Naive B cell (primary cell): ENCODE measurements around the gene TTLL11. TPM values are rescaled to one million over a fixed set of nuclear protein-coding genes. Genes with fewer than 3 reads are reported as not detected.
"Not testable (repeated sequence)": the region's sequence is repeated elsewhere in the genome, so short reads cannot be mapped to it uniquely, and the experiment has no call there.

Experiments used
- ATAC-seq, 2 donors: fragments of 150-1000 bp; cut with Tn5 transposase; 2 replicates each; pipeline ENCODE4 v1.10.0; 2021; ENCODE audit warnings: low read depth in 2 of 2, mild to moderate bottlenecking in 2 of 2, moderate library complexity in 2 of 2
- DNase-seq: peaks from one replicate; pipeline ENCODE4 v3.0.0; 2022
- H3K27ac Mint-ChIP-seq, 6 donors: one replicate each; pipeline ENCODE4 v1.8.0; 2020 to 2022; ENCODE audit warnings: mild to moderate bottlenecking in 6 of 6, mixed read lengths in 6 of 6, moderate library complexity in 5 of 6, inconsistent platforms in 2 of 6
- H3K27me3 Mint-ChIP-seq, 3 donors: one replicate each; pipeline ENCODE4 v1.8.0; 2021 to 2022; ENCODE audit warnings: mixed read lengths in 3 of 3, mild to moderate bottlenecking in 1 of 3
- H3K36me3 Mint-ChIP-seq, 2 donors: one replicate each; pipeline ENCODE4 v1.8.0; 2020 to 2022; ENCODE audit warnings: mixed read lengths in 2 of 2, inconsistent platforms in 1 of 2, mild to moderate bottlenecking in 1 of 2
- H3K4me1 Mint-ChIP-seq, 3 donors: one replicate each; pipeline ENCODE4 v1.8.0; 2020 to 2022; ENCODE audit warnings: mixed read lengths in 3 of 3, inconsistent platforms in 1 of 3, mild to moderate bottlenecking in 1 of 3, moderate library complexity in 1 of 3
- H3K4me3 Mint-ChIP-seq, 8 donors: one replicate each; pipeline ENCODE4 v1.8.0; 2020 to 2022; ENCODE audit warnings: mild to moderate bottlenecking in 8 of 8, mixed read lengths in 8 of 8, moderate library complexity in 8 of 8, inconsistent platforms in 2 of 8
- H3K9me3 Mint-ChIP-seq, 7 donors: one replicate each; pipeline ENCODE4 v1.8.0; 2020 to 2022; ENCODE audit warnings: mixed read lengths in 7 of 7, mild to moderate bottlenecking in 5 of 7, inconsistent platforms in 2 of 7, moderate library complexity in 1 of 7
- polyA plus RNA-seq, 6 donors: library from polyadenylated mRNA; unstranded; fragments of 300-500 nt; fragmentation: Illumina TruSeq; gene quantifications; one replicate each; pipeline ENCODE4 v1.2.3, GENCODE V29; 2021; ENCODE audit warnings: low read depth in 6 of 6

Gene TTLL11
- polyA plus RNA-seq, 6 donors from 2014 or later, result 3.3 to 10.9 (median 5.1) TPM

DNA sequence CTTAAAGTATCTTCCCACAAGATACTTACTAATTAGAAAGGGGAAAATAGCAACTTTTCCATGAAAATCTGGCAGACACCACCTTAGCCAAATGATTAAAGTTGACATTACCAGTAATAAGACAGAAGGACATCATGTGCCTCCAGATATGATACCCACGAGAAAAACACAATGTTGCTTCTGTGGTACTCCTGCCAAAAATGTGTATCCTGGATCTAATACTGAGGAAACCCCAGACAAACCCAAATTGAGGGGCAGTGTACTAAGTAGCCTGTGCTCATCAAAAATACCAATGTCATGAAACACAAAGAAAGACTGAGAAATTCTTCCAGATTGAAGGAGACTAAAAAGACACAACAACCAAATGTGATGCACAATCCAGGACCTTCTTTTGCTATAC, 85.3 kb downstream of the TTLL11 start:
- Mint-ChIP-seq H3K9me3 (no peaks in the 10 kb centered on the region), H3K4me1 (peaks cover 0 to 3% (median 0%) of the 10 kb centered on the region in 3 donors), H3K4me3 (no peak overlapping the region), H3K27ac (no peak overlapping the region), H3K27me3 (no peaks in the 10 kb centered on the region), H3K36me3 (no peaks in the 10 kb centered on the region)
- DNase-seq (no peak), ATAC-seq (no peak)

GRCh38 chr9:122005597-122005996, 87.5 kb downstream of the TTLL11 start:
- no peak overlapping the region for H3K4me3 Mint-ChIP-seq
- H3K27ac Mint-ChIP-seq, result no peak overlapping the region
- DNase-seq (no peak), ATAC-seq (no peak)
- no peaks in the 10 kb centered on the region for H3K27me3 Mint-ChIP-seq
- H3K9me3 Mint-ChIP-seq, result no peaks in the 10 kb centered on the region
- H3K4me1 Mint-ChIP-seq, result peaks cover 0 to 3% (median 0%) of the 10 kb centered on the region in 3 donors
- H3K36me3 Mint-ChIP-seq, result no peaks in the 10 kb centered on the region

DNA sequence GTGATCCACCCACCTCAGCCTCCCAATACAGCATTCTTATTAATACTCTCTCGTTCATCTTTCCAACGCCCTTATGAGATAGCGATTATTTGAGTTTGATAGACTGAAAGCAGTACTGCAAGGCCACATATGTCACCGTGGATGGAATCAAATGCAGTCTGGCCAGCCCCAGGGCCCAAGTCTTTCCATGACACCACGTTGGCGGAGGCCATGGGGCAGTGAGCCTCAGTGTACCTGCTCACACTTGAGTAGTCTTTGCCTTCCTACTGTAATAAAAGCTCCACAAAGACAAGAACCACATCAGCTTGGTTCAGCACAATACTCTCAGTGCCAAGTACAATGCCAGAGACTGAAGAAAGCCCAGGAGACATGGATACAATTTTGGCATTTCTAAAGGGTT, 88.5 kb downstream of the TTLL11 start:
- ATAC-seq (no peak), DNase-seq (no peak)
- no peak overlapping the region for H3K27ac Mint-ChIP-seq
- no peak overlapping the region for H3K4me3 Mint-ChIP-seq
- H3K9me3 Mint-ChIP-seq, result no peaks in the 10 kb centered on the region
- H3K4me1 Mint-ChIP-seq, result peaks cover 0 to 3% (median 0%) of the 10 kb centered on the region in 3 donors
- no peaks in the 10 kb centered on the region for H3K27me3 Mint-ChIP-seq
- no peaks in the 10 kb centered on the region for H3K36me3 Mint-ChIP-seq

- DNase-seq, result no peak
- ATAC-seq, result no peak
- no peak overlapping the region for H3K27ac Mint-ChIP-seq
- H3K27me3 Mint-ChIP-seq, result no peaks in the 10 kb centered on the region
- peaks cover 0 to 4% (median 3%) of the 10 kb centered on the region in 3 donors for H3K4me1 Mint-ChIP-seq
- H3K36me3 Mint-ChIP-seq, result no peaks in the 10 kb centered on the region
- no peaks in the 10 kb centered on the region for H3K9me3 Mint-ChIP-seq
- no peak overlapping the region for H3K4me3 Mint-ChIP-seq
Measured at GRCh38 chr9:122001491-122002201, 91.5 kb downstream of the TTLL11 start.

DNA sequence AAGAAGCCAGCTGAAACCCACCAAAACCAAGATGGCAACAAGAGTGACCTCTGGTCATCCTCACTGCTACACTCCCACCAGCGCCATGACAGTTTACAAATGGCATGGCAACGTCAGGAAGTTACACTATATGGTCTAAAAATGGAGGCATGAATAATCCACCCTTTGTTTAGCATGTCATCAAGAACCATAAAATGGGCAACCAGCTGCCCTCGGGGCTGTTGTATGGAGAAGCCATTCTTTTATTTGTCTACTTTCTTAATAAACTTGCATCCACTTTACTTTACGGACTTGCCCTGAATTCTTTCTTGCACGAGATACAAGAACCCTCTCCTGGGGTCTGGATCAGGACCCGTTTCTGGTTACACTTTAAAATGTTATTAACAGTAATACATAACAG, 92.6 kb downstream of the TTLL11 start:
- not testable (repeated sequence) for DNase-seq, H3K36me3 Mint-ChIP-seq, H3K4me1 Mint-ChIP-seq, H3K27ac Mint-ChIP-seq, H3K9me3 Mint-ChIP-seq, H3K4me3 Mint-ChIP-seq, ATAC-seq, H3K27me3 Mint-ChIP-seq

GRCh38 chr9:121999556-121999955, 93.6 kb downstream of the TTLL11 start:
- Mint-ChIP-seq H3K36me3 (no peaks in the 10 kb centered on the region), H3K4me1 (peaks cover 0 to 4% (median 1%) of the 10 kb centered on the region in 3 donors), H3K27me3 (no peaks in the 10 kb centered on the region), H3K4me3 (no peak overlapping the region), H3K9me3 (no peaks in the 10 kb centered on the region), H3K27ac (no peak overlapping the region)
- DNase-seq, result no peak
- ATAC-seq, result no peak

- Mint-ChIP-seq H3K4me1 (peaks cover 0 to 4% (median 0%) of the 10 kb centered on the region in 3 donors), H3K9me3 (no peaks in the 10 kb centered on the region), H3K27ac (no peak overlapping the region), H3K27me3 (no peaks in the 10 kb centered on the region), H3K36me3 (no peaks in the 10 kb centered on the region), H3K4me3 (no peak overlapping the region)
- no peak for DNase-seq
- ATAC-seq, result no peak
Measured at GRCh38 chr9:121998513-121999049, 94.5 kb downstream of the TTLL11 start.

DNA sequence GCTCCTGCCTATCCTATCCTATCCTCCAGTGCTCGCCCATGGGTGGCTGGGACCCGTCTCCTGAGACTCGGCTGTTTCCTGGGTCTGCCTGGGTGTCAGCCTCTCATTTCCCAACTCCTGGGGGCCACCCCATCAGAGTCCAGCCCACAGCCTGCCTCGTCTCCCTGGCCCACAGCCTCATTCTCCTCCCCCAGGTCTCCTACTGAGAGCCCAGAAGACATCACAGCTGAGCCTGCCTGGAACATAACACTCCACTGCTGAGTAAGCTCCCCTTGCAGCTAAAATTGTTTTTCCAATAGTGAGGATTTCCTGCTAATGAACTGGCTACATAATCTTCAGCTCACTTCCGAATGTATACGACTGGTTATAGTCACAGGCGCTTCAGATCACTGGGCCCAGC, 95.3 kb downstream of the TTLL11 start:
- H3K27ac Mint-ChIP-seq, result peak overlapping the region in 1 of 6 donors; percentile 40
- ATAC-seq (no peak), DNase-seq (no peak)
- H3K9me3 Mint-ChIP-seq, result no peaks in the 10 kb centered on the region
- H3K36me3 Mint-ChIP-seq, result no peaks in the 10 kb centered on the region
- H3K4me1 Mint-ChIP-seq, result peaks cover 0 to 4% (median 0%) of the 10 kb centered on the region in 3 donors
- no peaks in the 10 kb centered on the region for H3K27me3 Mint-ChIP-seq
- no peak overlapping the region for H3K4me3 Mint-ChIP-seq

DNA sequence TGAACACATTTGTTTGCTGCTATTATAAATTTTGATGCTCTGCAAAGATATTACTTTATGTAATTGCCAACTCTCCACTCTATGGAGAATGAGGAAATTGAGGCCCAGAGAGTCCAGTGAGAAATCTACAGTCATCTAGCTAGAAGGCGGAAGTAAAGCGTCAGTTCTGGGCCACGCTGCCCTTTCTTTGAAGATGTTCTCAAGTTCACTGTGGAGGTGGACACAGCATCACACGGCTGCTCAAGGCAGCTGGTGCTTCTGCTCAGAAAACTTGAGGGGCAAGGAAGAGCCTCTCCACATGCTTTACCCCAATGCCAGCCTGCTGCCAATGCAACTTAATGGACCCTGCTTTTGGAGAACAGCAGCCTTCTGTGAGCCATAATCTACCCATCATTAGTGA, 96.3 kb downstream of the TTLL11 start:
- H3K36me3 Mint-ChIP-seq, result no peaks in the 10 kb centered on the region
- ATAC-seq, result no peak
- H3K4me1 Mint-ChIP-seq, result peaks cover 0 to 4% (median 0%) of the 10 kb centered on the region in 3 donors

DNA sequence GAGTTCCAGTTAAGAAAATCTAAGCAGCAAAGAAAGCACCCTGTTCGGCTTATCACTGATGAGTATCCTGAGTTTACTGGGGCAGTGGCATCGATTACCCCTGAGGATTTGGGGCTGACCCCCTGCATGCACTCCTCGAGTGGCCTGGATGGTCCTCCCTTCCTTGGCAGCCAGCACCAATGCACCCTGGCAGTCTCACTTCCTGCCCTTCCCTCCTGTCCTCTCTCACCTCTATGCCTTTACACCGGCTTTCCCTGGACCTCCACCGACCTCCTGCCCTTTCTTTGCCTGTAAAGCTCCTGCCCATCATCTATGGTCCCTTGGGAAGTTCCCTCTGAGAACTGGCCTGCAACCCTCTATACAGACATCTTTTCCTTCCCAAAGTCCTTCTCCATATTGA, 97.1 kb downstream of the TTLL11 start:
- DNase-seq (no peak), ATAC-seq (no peak)
- Mint-ChIP-seq H3K9me3 (no peaks in the 10 kb centered on the region), H3K27ac (no peak overlapping the region), H3K27me3 (no peaks in the 10 kb centered on the region), H3K36me3 (no peaks in the 10 kb centered on the region), H3K4me1 (peaks cover 0 to 4% (median 0%) of the 10 kb centered on the region in 3 donors), H3K4me3 (no peak overlapping the region)

More for the DNA sequence above, 96.3 kb downstream of the TTLL11 start:
- Mint-ChIP-seq H3K4me3 (no peak overlapping the region), H3K27me3 (no peaks in the 10 kb centered on the region), H3K27ac (no peak overlapping the region), H3K9me3 (no peaks in the 10 kb centered on the region)
- DNase-seq, result no peak

GRCh38 chr9:121992571-121993212, 100.4 kb downstream of the TTLL11 start:
- DNase-seq, result peak; percentile 35
- peaks cover 0 to 12% of the 10 kb centered on the region in 2 donors for H3K36me3 Mint-ChIP-seq
- no peaks in the 10 kb centered on the region for H3K9me3 Mint-ChIP-seq
- H3K27me3 Mint-ChIP-seq, result no peaks in the 10 kb centered on the region
- peak; percentile 46 to 56 for ATAC-seq
- peaks cover 0 to 5% (median 0%) of the 10 kb centered on the region in 3 donors for H3K4me1 Mint-ChIP-seq
- no peak overlapping the region for H3K27ac Mint-ChIP-seq
- H3K4me3 Mint-ChIP-seq, result no peak overlapping the region

GRCh38 chr9:121991307-121991661, 101.8 kb downstream of the TTLL11 start:
- Mint-ChIP-seq H3K9me3 (no peaks in the 10 kb centered on the region), H3K27me3 (no peaks in the 10 kb centered on the region), H3K36me3 (peaks cover 0 to 14% of the 10 kb centered on the region in 2 donors), H3K27ac (no peak overlapping the region), H3K4me3 (no peak overlapping the region), H3K4me1 (peaks cover 0 to 6% (median 0%) of the 10 kb centered on the region in 3 donors)
- DNase-seq, result no peak
- ATAC-seq, result no peak

DNA sequence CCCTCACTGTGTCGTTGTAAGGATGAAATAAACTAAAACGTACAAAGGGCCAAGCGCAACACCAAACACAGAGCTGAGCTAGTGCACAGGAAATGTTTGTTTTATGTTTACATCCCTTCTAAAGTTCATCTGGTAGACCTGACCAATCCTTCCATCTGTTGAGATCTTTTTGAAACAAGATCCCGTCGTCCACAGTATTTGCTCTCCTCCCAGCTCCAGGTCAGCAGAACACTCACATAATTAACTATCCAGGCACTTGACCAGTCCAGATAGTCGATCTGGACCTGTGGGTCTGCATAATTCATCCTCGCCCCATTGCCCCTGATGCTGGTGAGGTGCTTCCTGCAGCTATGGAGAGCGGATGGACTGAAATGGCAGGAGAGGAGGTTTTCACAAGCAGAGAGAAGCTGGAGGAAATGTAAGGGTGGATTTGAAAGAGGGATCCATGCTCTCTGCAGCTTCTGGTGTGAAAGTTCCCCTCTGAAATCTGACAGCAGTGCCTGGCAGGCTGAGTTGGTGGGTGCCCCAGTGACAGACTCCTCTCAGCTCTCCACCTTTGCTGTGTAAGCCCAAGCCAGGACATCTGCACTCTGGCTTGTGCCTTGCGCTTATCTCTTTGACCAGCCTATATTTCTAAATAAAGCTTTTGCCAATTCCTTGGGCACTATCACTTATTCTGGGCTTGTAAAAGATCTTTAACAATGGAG, 102.4 kb downstream of the TTLL11 start:
- H3K4me3 Mint-ChIP-seq, result no peak overlapping the region

More for the DNA sequence above, 102.4 kb downstream of the TTLL11 start:
- no peaks in the 10 kb centered on the region for H3K27me3 Mint-ChIP-seq
- DNase-seq (no peak), ATAC-seq (no peak)
- peaks cover 0 to 14% of the 10 kb centered on the region in 2 donors for H3K36me3 Mint-ChIP-seq
- no peaks in the 10 kb centered on the region for H3K9me3 Mint-ChIP-seq
- H3K4me1 Mint-ChIP-seq, result peaks cover 0 to 6% (median 0%) of the 10 kb centered on the region in 3 donors
- H3K27ac Mint-ChIP-seq, result no peak overlapping the region
